Stomach smooth muscle (tissue), 2 donors: Measurements from ENCODE around the gene EYS.
"Not testable (repeated sequence)": the region's sequence is repeated elsewhere in the genome, so short reads cannot be mapped to it uniquely, and the experiment has no call there.

ENCODE experiments used
- H3K27ac ChIP-seq: one replicate; pipeline ENCODE4 v1.7.0; 2013; ENCODE audit warnings: mild to moderate bottlenecking, low read length, inconsistent platforms
- H3K27me3 ChIP-seq, 2 donors: one replicate each; pipeline ENCODE4 v1.7.0; 2013; ENCODE audit warnings: low read length in 2 of 2; ENCODE audit not compliant: insufficient read depth in 2 of 2, control insufficient read depth in 1 of 2
- H3K36me3 ChIP-seq, 2 donors: one replicate each; pipeline ENCODE4 v1.7.0; 2013; ENCODE audit warnings: low read length in 2 of 2; ENCODE audit not compliant: control insufficient read depth in 2 of 2, insufficient read depth in 2 of 2
- H3K4me1 ChIP-seq: one replicate; pipeline ENCODE4 v1.7.0; 2013; ENCODE audit warnings: low read length; ENCODE audit not compliant: control insufficient read depth, insufficient read depth
- H3K4me3 ChIP-seq, 2 donors: one replicate each; pipeline ENCODE4 v1.7.0; 2013; ENCODE audit warnings: low read length in 2 of 2
- H3K9ac ChIP-seq, 2 donors: one replicate each; pipeline ENCODE4 v1.7.0; 2013; ENCODE audit warnings: low read length in 2 of 2, mild to moderate bottlenecking in 1 of 2
- H3K9me3 ChIP-seq, 2 donors: one replicate each; pipeline ENCODE4 v1.7.0; 2013; ENCODE audit warnings: low read length in 2 of 2; ENCODE audit not compliant: control insufficient read depth in 2 of 2
- donor health status: healthy.
- donor health status: Pancreatic carcinoma.

The EYS gene

DNA sequence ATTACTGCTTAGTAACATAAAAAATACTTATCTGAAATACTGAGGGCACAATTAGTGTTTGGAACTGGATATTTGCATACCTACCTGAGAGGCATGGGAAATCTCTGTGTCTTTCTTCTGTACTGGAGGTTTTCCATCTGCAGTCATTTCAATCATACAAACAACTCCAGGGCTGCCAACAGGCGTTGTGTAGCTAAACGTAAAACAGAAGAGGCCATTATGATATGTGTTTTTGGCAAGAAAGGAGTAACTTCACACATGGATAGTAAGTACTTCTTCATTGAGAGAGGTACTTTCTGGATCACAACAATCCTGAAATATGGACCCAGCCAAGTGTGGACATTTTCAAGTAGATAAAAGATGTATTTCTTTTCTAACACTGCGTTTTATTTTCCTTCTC lies 1708.0 kb downstream of the EYS start:
- Histone ChIP-seq H3K27me3 (no peaks in the 10 kb centered on the region), H3K9me3 (no peaks in the 10 kb centered on the region), H3K27ac (no peak overlapping the region), H3K36me3 (no peaks in the 10 kb centered on the region), H3K4me3 (no peak overlapping the region), H3K9ac (no peak overlapping the region), H3K4me1 (no peaks in the 10 kb centered on the region)

- no peaks in the 10 kb centered on the region for H3K9me3 ChIP-seq
- H3K36me3 ChIP-seq: no peaks in the 10 kb centered on the region
- no peak overlapping the region for H3K4me3 ChIP-seq
- no peaks in the 10 kb centered on the region for H3K27me3 ChIP-seq
- no peak overlapping the region for H3K9ac ChIP-seq
- H3K27ac ChIP-seq: no peak overlapping the region
- no peaks in the 10 kb centered on the region for H3K4me1 ChIP-seq
Measured at GRCh38 chr6:63997734-63998133, 1709.3 kb downstream of the EYS start.

DNA sequence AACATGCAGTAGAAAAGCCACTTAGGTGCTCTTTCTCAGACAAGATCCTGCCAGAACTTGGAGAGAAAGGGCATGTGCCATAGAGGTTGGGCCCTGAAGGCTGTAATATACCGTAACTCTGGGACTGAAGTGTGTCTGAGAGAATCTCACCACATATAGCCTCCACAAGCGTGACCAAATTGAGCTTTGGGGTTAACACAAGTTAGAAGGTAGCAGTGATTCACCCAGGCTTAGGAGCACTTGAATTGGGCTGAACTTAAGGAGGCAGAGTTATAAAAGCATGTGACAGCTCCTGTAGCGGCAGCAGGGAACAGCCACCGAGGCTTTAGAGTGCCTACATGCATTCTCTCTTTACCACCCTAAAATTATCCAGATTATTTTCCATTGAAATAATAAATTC lies 1709.8 kb downstream of the EYS start:
- H3K9me3 ChIP-seq: no peaks in the 10 kb centered on the region
- no peaks in the 10 kb centered on the region for H3K4me1 ChIP-seq
- H3K36me3 ChIP-seq: no peaks in the 10 kb centered on the region
- no peaks in the 10 kb centered on the region for H3K27me3 ChIP-seq
- no peak overlapping the region for H3K4me3 ChIP-seq
- no peak overlapping the region for H3K9ac ChIP-seq
- no peak overlapping the region for H3K27ac ChIP-seq

DNA sequence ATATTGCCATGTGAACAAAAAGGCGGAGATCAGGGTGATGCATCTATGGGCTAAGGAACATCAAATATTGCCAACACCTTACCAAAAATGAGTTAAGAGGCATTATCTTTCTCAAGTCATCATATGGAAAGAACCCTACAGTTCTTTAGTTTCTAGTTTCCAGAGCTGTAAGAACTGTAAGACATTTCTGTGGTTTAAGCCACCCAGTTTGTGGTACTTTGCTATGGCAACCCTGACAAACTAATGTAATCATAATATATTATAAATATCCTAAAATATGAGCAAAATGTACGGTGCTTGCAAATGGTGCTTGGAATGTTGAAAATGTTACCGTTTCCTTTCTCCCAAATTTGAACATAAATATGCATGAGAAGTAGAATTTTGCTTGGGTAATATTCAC lies 1721.8 kb downstream of the EYS start:
- Histone ChIP-seq H3K27me3 (no peaks in the 10 kb centered on the region), H3K4me1 (no peaks in the 10 kb centered on the region), H3K9me3 (no peaks in the 10 kb centered on the region), H3K27ac (no peak overlapping the region), H3K9ac (no peak overlapping the region), H3K4me3 (no peak overlapping the region), H3K36me3 (no peaks in the 10 kb centered on the region)

DNA sequence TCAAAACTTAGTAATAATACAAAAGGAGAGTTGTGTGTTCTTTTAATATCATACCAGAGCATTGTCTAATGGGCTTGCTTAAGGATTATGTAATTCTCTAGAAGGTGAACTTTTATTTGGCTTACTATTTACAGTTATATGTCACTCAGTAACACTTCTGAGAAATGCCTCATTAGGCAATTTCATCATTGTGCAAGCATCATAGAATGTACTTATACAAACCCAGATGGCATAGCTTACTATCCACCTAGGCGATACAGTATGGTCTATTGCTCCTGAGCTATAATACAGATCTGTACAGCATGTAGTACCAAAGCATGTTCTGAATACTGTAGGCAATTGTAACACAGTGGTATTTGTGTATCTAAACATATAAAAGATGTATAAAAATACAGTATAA lies 1731.3 kb downstream of the EYS start:
- no peaks in the 10 kb centered on the region for H3K4me1 ChIP-seq
- no peak overlapping the region for H3K4me3 ChIP-seq
- no peak overlapping the region for H3K27ac ChIP-seq
- no peak overlapping the region for H3K9ac ChIP-seq
- H3K36me3 ChIP-seq: no peaks in the 10 kb centered on the region
- no peaks in the 10 kb centered on the region for H3K9me3 ChIP-seq
- H3K27me3 ChIP-seq: no peaks in the 10 kb centered on the region

GRCh38 chr6:63968650-63969049 lies 1738.4 kb downstream of the EYS start:
- no peak overlapping the region for H3K9ac ChIP-seq
- H3K27ac ChIP-seq: no peak overlapping the region
- H3K4me3 ChIP-seq: no peak overlapping the region
- no peaks in the 10 kb centered on the region for H3K27me3 ChIP-seq
- no peaks in the 10 kb centered on the region for H3K9me3 ChIP-seq
- no peaks in the 10 kb centered on the region for H3K4me1 ChIP-seq
- no peaks in the 10 kb centered on the region for H3K36me3 ChIP-seq

GRCh38 chr6:63964366-63964765 lies 1742.7 kb downstream of the EYS start:
- Histone ChIP-seq H3K36me3 (no peaks in the 10 kb centered on the region), H3K27ac (no peak overlapping the region), H3K27me3 (no peaks in the 10 kb centered on the region), H3K4me1 (no peaks in the 10 kb centered on the region), H3K4me3 (no peak overlapping the region), H3K9ac (no peak overlapping the region), H3K9me3 (no peaks in the 10 kb centered on the region)

DNA sequence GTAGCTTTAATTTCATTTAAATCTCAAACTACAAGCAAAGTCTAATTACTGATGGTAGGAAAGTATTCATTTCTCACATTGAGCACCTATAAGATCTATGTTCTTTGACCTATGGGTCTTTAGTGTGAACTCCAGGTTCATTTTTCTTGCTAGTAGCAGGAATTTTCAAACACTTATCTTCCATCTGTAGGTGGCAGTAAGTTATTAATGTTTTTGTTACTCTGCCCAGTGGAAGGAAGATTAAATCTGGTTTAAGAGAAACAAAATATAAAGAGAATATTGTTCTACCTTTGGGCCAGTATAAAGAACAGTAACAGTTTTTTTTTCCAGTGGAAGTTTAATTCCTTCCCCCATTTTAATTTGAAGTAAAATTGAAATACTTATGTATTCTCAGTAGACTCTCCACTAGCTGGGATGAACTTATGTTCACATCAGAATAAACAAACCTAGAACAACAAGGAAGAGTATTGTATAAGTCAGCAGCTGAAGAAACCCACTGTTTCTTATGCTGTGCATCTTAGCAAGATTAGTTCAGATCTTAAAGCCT lies 1743.2 kb downstream of the EYS start:
- H3K9me3 ChIP-seq: no peaks in the 10 kb centered on the region
- no peak overlapping the region for H3K9ac ChIP-seq
- no peaks in the 10 kb centered on the region for H3K36me3 ChIP-seq
- no peak overlapping the region for H3K4me3 ChIP-seq
- no peak overlapping the region for H3K27ac ChIP-seq
- H3K27me3 ChIP-seq: no peaks in the 10 kb centered on the region
- no peaks in the 10 kb centered on the region for H3K4me1 ChIP-seq

DNA sequence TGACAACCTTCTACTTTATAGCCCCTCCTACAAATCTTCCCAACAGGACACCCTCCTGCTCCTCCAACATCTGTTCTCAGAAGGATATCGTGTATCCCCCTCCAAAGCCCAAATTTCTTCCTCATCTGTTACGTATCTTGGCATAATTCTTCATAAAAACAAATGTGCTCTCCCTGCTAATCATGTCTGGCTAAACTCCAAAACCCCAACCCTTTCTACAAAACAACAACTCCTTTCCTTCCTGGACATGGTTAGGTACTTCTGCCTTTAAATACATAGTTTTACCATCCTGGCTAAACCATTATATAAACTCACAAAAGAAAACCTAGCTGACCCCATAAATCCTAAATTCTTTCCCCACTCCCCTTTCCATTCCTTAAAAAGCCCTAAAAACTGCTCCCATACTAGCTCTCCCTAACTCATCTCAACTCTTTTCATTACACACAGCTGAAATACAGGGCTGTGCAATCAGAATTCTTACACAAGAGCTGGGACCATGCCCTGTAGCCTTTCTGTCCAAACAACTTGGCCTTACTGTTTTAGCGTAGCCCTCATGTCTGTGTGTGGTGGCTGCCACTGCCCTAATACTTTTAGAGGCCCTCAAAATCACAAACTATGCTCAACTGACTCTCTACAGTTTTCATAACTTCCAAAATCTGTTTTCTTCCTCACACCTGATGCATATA lies 1753.5 kb downstream of the EYS start:
- H3K9me3 ChIP-seq, H3K4me1 ChIP-seq, H3K9ac ChIP-seq, H3K27ac ChIP-seq, H3K4me3 ChIP-seq, H3K27me3 ChIP-seq, H3K36me3 ChIP-seq: not testable (repeated sequence)

DNA sequence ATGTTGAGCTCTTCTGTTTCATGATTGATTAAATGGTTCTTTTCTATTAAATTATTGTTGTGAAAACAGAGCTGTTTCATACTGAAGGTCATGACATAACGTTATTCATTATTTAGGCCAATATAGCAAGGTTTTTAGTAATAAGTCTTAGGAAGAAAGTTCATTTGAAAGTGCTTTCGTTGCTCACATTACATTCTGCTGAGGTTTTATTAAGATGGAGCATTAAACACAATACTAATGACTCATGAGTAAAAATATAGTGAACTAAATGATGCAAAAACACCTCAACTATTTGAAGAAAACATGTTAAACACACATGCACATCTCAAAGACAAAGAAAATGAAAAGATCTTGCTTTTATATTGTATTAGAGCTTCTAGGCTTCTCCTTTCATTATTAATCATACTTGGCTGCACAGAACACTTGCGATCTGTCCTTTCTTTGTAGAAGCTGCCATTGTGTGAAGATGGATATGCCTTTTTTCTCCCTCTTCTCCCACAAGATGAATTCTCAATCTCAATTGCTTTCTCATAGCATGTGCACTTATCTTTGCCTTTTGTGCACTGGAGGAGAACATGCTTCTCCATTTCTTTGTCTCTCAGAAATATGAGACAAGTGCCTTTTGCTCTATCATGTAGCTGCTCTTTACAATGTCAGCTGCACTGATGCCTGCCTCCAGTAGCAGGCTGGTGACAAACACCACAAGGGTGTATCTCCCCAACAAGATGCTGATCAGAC lies 1759.1 kb downstream of the EYS start:
- Histone ChIP-seq H3K36me3 (no peaks in the 10 kb centered on the region), H3K9me3 (no peaks in the 10 kb centered on the region), H3K9ac (no peak overlapping the region), H3K27ac (no peak overlapping the region), H3K4me3 (no peak overlapping the region), H3K27me3 (no peaks in the 10 kb centered on the region), H3K4me1 (no peaks in the 10 kb centered on the region)

DNA sequence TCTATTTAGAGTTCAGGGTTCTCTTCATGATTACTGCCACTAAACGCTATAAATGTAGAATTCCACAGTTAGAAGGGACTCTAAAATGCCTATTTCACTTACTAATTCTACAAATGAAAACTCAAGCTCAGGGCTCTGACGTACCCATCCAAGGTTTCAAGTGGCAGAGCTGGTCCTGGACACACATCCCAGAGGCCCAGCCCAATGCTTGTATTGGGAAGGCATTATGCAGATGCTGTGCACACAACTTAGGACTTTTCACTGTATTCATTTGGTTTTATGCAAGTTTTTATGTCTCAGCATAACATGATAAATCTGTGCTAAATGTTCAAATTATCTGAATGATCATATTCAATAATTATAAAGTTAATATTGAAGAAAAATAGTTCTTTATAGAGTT lies 1761.0 kb downstream of the EYS start:
- no peak overlapping the region for H3K27ac ChIP-seq
- H3K27me3 ChIP-seq: no peaks in the 10 kb centered on the region
- no peaks in the 10 kb centered on the region for H3K4me1 ChIP-seq
- H3K9me3 ChIP-seq: no peaks in the 10 kb centered on the region
- H3K36me3 ChIP-seq: no peaks in the 10 kb centered on the region
- no peak overlapping the region for H3K4me3 ChIP-seq
- H3K9ac ChIP-seq: no peak overlapping the region
